ENCODE measurements around the gene KCNJ10. TPM values are rescaled to one million over a fixed set of nuclear protein-coding genes. Genes with fewer than 3 reads are reported as not detected.

KCNJ10 gene
- total RNA-seq, 1 donor from 2014 or later: not detected

GRCh38 chr1:159958719-159959380 is 111.1 kb downstream of the KCNJ10 start:
- no peak for TF ChIP-seq CTCF (conservative IDR thresholded peaks at IDR 0.05)
- Mint-ChIP-seq H3K36me3 (no peaks in the 10 kb centered on the region), H3K27me3 (peaks cover 7% of the 10 kb centered on the region), H3K4me1 (ENCODE audit: unreplicated experiment) (peaks cover 11% of the 10 kb centered on the region), H3K4me3 (peak overlapping the region; percentile 57), H3K9me3 (peaks cover 12% of the 10 kb centered on the region), H3K27ac (peak overlapping the region; percentile 93)
- no peak for DNase-seq (ENCODE audit: extremely low spot score, unreplicated experiment)

- Mint-ChIP-seq H3K27ac (no peak overlapping the region), H3K9me3 (peaks cover 12% of the 10 kb centered on the region), H3K4me1 (ENCODE audit: unreplicated experiment) (peaks cover 11% of the 10 kb centered on the region), H3K4me3 (no peak overlapping the region), H3K36me3 (no peaks in the 10 kb centered on the region), H3K27me3 (peaks cover 13% of the 10 kb centered on the region)
- no peak for TF ChIP-seq CTCF (conservative IDR thresholded peaks at IDR 0.05)
- DNase-seq (ENCODE audit: extremely low spot score, unreplicated experiment): no peak
These were observed 112.1 kb downstream of the KCNJ10 start for GRCh38 chr1:159957824-159958268.

- TF ChIP-seq CTCF (conservative IDR thresholded peaks at IDR 0.05): no peak
- Mint-ChIP-seq H3K27me3 (peaks cover 26% of the 10 kb centered on the region), H3K9me3 (peaks cover 7% of the 10 kb centered on the region), H3K36me3 (no peaks in the 10 kb centered on the region), H3K27ac (no peak overlapping the region), H3K4me1 (ENCODE audit: unreplicated experiment) (peaks cover 11% of the 10 kb centered on the region), H3K4me3 (no peak overlapping the region)
- no peak for DNase-seq (ENCODE audit: extremely low spot score, unreplicated experiment)
These were observed 114.5 kb downstream of the KCNJ10 start for GRCh38 chr1:159955456-159955855.

GRCh38 chr1:159953536-159954515 is 116.1 kb downstream of the KCNJ10 start, which contains the start of gene SLAMF9:
Gene SLAMF9, minus strand, starts transcription at chr1:159954237. Its CDS starts 100 bp downstream, at chr1:159954137.
- no peak within 1 kb of the TSS for H3K27ac Mint-ChIP-seq
- no peak for TF ChIP-seq CTCF (conservative IDR thresholded peaks at IDR 0.05)
- peaks cover 11% of the 10 kb centered on the region for H3K4me1 Mint-ChIP-seq (ENCODE audit: unreplicated experiment)
- no peaks in the 10 kb centered on the region for H3K9me3 Mint-ChIP-seq
- H3K4me3 Mint-ChIP-seq: no peak within 1 kb of the TSS
- no peak for DNase-seq (ENCODE audit: extremely low spot score, unreplicated experiment)
- peaks cover 25% of the 10 kb centered on the region for H3K27me3 Mint-ChIP-seq
- H3K36me3 Mint-ChIP-seq: no peaks in the 10 kb centered on the region

- no peaks in the 10 kb centered on the region for H3K9me3 Mint-ChIP-seq
- no peaks in the 10 kb centered on the region for H3K36me3 Mint-ChIP-seq
- TF ChIP-seq CTCF (conservative IDR thresholded peaks at IDR 0.05): no peak
- H3K27ac Mint-ChIP-seq: no peak overlapping the region
- peaks cover 25% of the 10 kb centered on the region for H3K27me3 Mint-ChIP-seq
- peaks cover 11% of the 10 kb centered on the region for H3K4me1 Mint-ChIP-seq (ENCODE audit: unreplicated experiment)
- H3K4me3 Mint-ChIP-seq: no peak overlapping the region
- no peak for DNase-seq (ENCODE audit: extremely low spot score, unreplicated experiment)
These were observed 117.0 kb downstream of the KCNJ10 start for GRCh38 chr1:159952932-159953331.

All from type B pancreatic cell (in vitro differentiated cells).